ENCODE measurements around the gene PARP1. TPM values are rescaled to one million over a fixed set of nuclear protein-coding genes. Genes with fewer than 3 reads are reported as not detected.

The PARP1 gene
- total RNA-seq, 1 donor from 2014 or later, result 64.6 TPM

- no peaks in the 10 kb centered on the region for H3K27me3 ChIP-seq
These were observed 37.0 kb upstream of the PARP1 start for GRCh38 chr1:226444901-226445300.

DNA sequence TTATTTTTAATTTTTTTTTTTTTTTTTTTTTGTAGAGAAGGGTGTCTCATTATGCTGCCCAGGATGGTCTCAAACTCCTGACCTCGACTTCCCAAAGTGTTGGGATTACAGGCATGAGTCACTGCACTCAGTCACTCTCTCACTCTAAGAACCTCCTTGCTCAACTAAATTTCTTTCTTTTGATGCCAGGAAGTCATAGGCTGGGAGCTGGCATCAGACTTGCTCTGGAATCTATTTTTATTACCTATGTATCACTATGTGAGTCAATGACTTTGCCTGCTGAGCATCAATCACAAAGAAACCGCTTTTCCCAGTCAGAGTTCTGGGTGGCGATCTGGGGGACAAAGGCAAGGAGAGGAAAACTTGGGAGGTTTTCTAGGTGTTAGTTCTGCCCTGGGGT, 35.5 kb upstream of the PARP1 start:
- no peaks in the 10 kb centered on the region for H3K4me1 ChIP-seq
- no peak overlapping the region for H3K4me3 ChIP-seq
- no peak for DNase-seq (ENCODE audit: extremely low spot score in 2 of 2)
- no peaks in the 10 kb centered on the region for H3K36me3 ChIP-seq
- H3K27me3 ChIP-seq, result no peaks in the 10 kb centered on the region
- no peak overlapping the region for H3K27ac ChIP-seq
- intact Hi-C loops (cut with DNase I), result no loop called here
- TF ChIP-seq POLR2AphosphoS5 (IDR thresholded peaks at IDR 0.05; ENCODE audit: insufficient read depth in 1 of 2, low read depth in 1 of 2), result no peak
- no peak for TF ChIP-seq CTCF (IDR thresholded peaks at IDR 0.05)
- TF ChIP-seq POLR2A (IDR thresholded peaks at IDR 0.05), result no peak
- H3K9me3 ChIP-seq, result no peaks in the 10 kb centered on the region

More at GRCh38 chr1:226444901-226445300, 37.0 kb upstream of the PARP1 start:
- Histone ChIP-seq H3K36me3 (no peaks in the 10 kb centered on the region), H3K4me3 (no peak overlapping the region), H3K4me1 (no peaks in the 10 kb centered on the region), H3K27ac (no peak overlapping the region), H3K9me3 (no peaks in the 10 kb centered on the region)
- DNase-seq (ENCODE audit: extremely low spot score in 2 of 2), result no peak
- TF ChIP-seq CTCF (IDR thresholded peaks at IDR 0.05) (no peak), POLR2AphosphoS5 (IDR thresholded peaks at IDR 0.05; ENCODE audit: insufficient read depth in 1 of 2, low read depth in 1 of 2) (no peak), POLR2A (IDR thresholded peaks at IDR 0.05) (no peak)
- intact Hi-C loops (cut with DNase I), result no loop called here

DNA sequence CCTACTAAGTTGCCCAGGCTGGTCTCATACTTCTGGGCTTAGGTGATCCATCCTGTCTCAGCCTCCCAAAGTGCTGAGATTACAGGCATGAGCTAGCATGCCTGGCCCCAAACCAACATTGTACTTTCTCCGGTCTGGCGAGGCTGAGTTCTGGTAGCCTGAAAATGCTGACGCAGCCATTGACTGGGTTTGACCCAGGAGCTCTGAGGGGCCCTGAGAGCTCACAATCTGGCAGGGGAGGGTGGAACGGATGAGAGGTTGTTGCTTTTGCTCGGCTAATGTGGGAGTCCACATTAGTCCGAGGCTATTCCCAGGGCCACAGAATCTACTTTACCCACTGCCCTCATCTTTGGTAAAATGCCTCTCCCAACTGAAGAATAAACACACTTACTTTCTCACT, 35.1 kb upstream of the PARP1 start:
- no peak for TF ChIP-seq CTCF (IDR thresholded peaks at IDR 0.05)
- no peak for TF ChIP-seq POLR2AphosphoS5 (IDR thresholded peaks at IDR 0.05; ENCODE audit: insufficient read depth in 1 of 2, low read depth in 1 of 2)
- no peak for TF ChIP-seq POLR2A (IDR thresholded peaks at IDR 0.05)
- intact Hi-C loops (cut with DNase I), result no loop called here
- DNase-seq (ENCODE audit: extremely low spot score in 2 of 2), result no peak
- H3K4me3 ChIP-seq, result no peak overlapping the region
- H3K36me3 ChIP-seq, result no peaks in the 10 kb centered on the region
- no peaks in the 10 kb centered on the region for H3K27me3 ChIP-seq
- H3K9me3 ChIP-seq, result no peaks in the 10 kb centered on the region
- no peak overlapping the region for H3K27ac ChIP-seq
- no peaks in the 10 kb centered on the region for H3K4me1 ChIP-seq

- intact Hi-C loops (cut with DNase I), result no loop called here
- TF ChIP-seq POLR2A (IDR thresholded peaks at IDR 0.05) (no peak), CTCF (IDR thresholded peaks at IDR 0.05) (no peak)
These were observed 33.7 kb upstream of the PARP1 start for GRCh38 chr1:226441629-226442028.

GRCh38 chr1:226440512-226440911, 32.6 kb upstream of the PARP1 start:
- Histone ChIP-seq H3K36me3 (no peaks in the 10 kb centered on the region), H3K27ac (no peak overlapping the region), H3K9me3 (no peaks in the 10 kb centered on the region), H3K4me1 (no peaks in the 10 kb centered on the region), H3K4me3 (no peak overlapping the region), H3K27me3 (no peaks in the 10 kb centered on the region)
- intact Hi-C loops (cut with DNase I), result no loop called here
- no peak for TF ChIP-seq POLR2AphosphoS5 (IDR thresholded peaks at IDR 0.05; ENCODE audit: insufficient read depth in 1 of 2, low read depth in 1 of 2)
- no peak for TF ChIP-seq CTCF (IDR thresholded peaks at IDR 0.05)
- no peak for TF ChIP-seq POLR2A (IDR thresholded peaks at IDR 0.05)
- DNase-seq (ENCODE audit: extremely low spot score in 2 of 2), result no peak

More at GRCh38 chr1:226441629-226442028, 33.7 kb upstream of the PARP1 start:
- no peaks in the 10 kb centered on the region for H3K27me3 ChIP-seq
- H3K4me1 ChIP-seq, result no peaks in the 10 kb centered on the region
- DNase-seq (ENCODE audit: extremely low spot score in 2 of 2), result no peak
- H3K27ac ChIP-seq, result no peak overlapping the region
- no peaks in the 10 kb centered on the region for H3K9me3 ChIP-seq
- H3K4me3 ChIP-seq, result no peak overlapping the region
- no peaks in the 10 kb centered on the region for H3K36me3 ChIP-seq
